Measurements from ENCODE around the gene FILIP1L.

The FILIP1L gene

DNA sequence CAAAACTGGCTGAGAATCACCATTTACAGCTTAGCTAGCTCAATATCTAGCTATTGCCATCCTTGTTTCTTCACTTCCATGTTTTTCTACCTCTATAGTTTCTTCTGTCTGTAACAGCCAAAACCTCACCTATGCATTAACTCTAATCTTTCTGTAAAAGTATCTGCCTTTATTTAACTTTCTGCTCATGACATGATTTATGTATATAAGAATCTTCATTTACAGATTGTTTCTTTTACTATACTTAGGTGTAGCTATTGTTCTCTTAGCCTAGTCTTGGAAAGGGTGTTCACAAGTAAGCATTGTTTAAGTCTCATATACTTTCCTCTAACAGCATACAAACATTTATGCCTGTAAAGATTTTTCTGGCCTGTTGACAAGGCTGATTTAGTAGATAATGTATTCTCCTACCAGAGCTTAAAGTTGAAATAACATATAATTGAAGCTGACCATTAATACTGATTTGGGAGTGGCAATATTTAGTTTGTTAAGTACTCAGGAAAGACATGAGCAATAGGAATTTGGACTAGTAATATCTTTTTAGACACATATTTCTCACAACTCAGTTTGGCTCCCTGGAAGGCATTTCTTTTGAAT is 9.4 kb downstream of the FILIP1L start:
- Histone ChIP-seq H3K4me1 (peaks cover 0 to 83% (median 41%) of the 10 kb centered on the region in 4 donors), H3K27ac (peak overlapping the region; percentile 61 to 64)
- no peak for DNase-seq

DNA sequence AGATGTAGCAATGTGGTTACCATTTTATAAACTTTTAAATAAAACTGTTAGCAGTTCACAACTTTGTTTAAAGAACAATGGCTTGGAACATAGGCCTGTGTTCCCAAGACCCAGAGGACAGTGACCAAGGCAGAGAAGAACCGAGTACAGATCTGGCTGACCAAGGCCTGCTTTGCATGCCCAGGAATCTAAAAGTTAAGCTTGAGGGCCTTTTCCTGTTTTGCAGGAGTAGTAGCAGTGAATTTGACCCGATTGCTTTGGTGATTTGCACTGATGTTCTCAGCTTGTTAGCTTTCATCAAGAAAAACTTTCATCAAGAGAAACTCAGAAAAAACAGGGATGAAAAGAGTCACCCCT is 9.9 kb downstream of the FILIP1L start:
- H3K4me1 ChIP-seq, result peaks cover 0 to 83% (median 42%) of the 10 kb centered on the region in 4 donors
- intact Hi-C loops (cut with DNase I; ENCODE audit: low total_unique reads), result loop anchor here (10.0 kb wide), 1 partner anchor 50 kb away; no protein-coding TSS in a partner anchor
- peak overlapping the region; percentile 61 to 64 for H3K27ac ChIP-seq

More for the DNA sequence above, 9.4 kb downstream of the FILIP1L start:
- Histone ChIP-seq H3K9me3 (no peaks in the 10 kb centered on the region), H3K36me3 (no peaks in the 10 kb centered on the region), H3K4me3 (no peak overlapping the region), H3K27me3 (no peaks in the 10 kb centered on the region)
- intact Hi-C loops (cut with DNase I; ENCODE audit: low total_unique reads), result loop anchor here (10.0 kb wide), 1 partner anchor 50 kb away; no protein-coding TSS in a partner anchor
- TF ChIP-seq, protein P1, sequence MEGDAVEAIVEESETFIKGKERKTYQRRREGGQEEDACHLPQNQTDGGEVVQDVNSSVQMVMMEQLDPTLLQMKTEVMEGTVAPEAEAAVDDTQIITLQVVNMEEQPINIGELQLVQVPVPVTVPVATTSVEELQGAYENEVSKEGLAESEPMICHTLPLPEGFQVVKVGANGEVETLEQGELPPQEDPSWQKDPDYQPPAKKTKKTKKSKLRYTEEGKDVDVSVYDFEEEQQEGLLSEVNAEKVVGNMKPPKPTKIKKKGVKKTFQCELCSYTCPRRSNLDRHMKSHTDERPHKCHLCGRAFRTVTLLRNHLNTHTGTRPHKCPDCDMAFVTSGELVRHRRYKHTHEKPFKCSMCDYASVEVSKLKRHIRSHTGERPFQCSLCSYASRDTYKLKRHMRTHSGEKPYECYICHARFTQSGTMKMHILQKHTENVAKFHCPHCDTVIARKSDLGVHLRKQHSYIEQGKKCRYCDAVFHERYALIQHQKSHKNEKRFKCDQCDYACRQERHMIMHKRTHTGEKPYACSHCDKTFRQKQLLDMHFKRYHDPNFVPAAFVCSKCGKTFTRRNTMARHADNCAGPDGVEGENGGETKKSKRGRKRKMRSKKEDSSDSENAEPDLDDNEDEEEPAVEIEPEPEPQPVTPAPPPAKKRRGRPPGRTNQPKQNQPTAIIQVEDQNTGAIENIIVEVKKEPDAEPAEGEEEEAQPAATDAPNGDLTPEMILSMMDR (IDR thresholded peaks at IDR 0.05), result no peak

DNA sequence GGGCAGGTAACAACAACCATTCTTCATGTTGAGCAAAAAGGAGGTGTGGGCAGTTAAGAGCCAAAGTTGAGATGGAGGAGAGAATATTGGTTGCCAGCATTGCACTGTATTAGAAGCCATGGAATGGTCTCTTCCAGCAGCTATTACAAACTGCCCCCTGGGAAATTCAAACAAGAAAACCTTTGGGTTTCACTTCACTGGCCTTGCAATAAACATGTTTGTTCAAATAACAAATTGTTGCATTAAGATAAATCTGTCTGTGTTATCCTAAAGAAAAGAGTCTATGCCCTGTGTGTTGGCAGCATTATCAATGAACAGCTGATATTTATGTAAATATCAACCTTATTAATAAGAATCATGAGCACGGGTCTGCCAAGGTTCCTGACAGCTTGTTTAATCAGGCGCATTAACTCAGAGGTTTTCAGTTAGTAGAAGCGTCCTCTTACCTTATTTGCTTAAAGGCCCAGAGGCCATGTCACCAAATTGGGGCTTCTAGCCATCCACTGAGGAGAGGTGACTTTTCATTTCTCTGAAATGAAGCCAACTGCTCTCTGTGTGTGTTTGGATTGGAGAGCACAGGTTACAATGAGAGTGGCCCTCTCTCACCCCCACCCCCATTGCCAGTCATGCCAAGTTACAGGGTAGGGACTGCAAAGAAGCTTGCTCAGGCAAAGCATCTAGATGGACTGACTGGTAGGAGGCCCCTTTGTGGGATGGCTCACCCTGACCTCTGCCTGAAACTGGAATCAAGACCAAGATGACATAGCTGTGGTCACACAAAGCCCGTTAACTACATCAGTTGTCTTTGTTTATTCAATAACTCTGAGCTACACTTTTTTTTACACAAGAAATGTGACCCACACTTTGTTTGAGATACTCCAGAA is 10.5 kb downstream of the FILIP1L start:
- peaks cover 0 to 83% (median 45%) of the 10 kb centered on the region in 4 donors for H3K4me1 ChIP-seq
- H3K9me3 ChIP-seq, result no peaks in the 10 kb centered on the region
- intact Hi-C loops (cut with DNase I; ENCODE audit: low total_unique reads), result loop anchor here (10.0 kb wide), 1 partner anchor 51 kb away; no protein-coding TSS in a partner anchor
- no peaks in the 10 kb centered on the region for H3K36me3 ChIP-seq
- no peaks in the 10 kb centered on the region for H3K27me3 ChIP-seq
- H3K27ac ChIP-seq, result peak overlapping the region; percentile 61 to 64
- no peak for DNase-seq
- TF ChIP-seq, protein P1 (IDR thresholded peaks at IDR 0.05), result no peak
- H3K4me3 ChIP-seq, result no peak overlapping the region

More for the DNA sequence above, 9.9 kb downstream of the FILIP1L start:
- H3K4me3 ChIP-seq, result no peak overlapping the region
- H3K27me3 ChIP-seq, result no peaks in the 10 kb centered on the region
- DNase-seq, result no peak
- TF ChIP-seq, protein P1 (IDR thresholded peaks at IDR 0.05), result no peak
- H3K9me3 ChIP-seq, result no peaks in the 10 kb centered on the region
- H3K36me3 ChIP-seq, result no peaks in the 10 kb centered on the region

DNA sequence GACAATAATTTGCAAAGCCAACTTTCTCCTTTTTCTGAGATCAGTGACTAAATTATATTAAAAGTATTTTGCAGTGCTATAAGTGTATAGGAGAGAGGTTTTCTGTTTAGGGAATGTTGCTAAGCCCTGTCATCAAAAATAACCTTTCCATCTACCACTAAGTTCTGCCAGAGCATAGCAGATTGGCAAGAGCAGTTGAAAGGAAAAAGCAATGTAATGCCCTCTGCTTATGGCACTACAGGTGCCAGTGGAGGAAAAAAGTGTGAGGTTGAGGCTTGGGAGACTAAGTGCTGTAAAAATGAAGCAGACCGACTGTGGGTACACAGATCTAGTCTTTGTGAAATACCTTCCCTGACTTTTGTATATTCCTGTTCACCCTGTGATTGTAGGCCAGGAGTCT is 11.5 kb downstream of the FILIP1L start:
- H3K4me3 ChIP-seq, result no peak overlapping the region
- TF ChIP-seq, protein P1 (IDR thresholded peaks at IDR 0.05), result no peak
- H3K36me3 ChIP-seq, result no peaks in the 10 kb centered on the region
- no peak for DNase-seq
- intact Hi-C loops (cut with DNase I; ENCODE audit: low total_unique reads), result loop anchor here (10.0 kb wide), 1 partner anchor 52 kb away; no protein-coding TSS in a partner anchor
- no peaks in the 10 kb centered on the region for H3K27me3 ChIP-seq
- peak overlapping the region; percentile 61 to 64 for H3K27ac ChIP-seq
- peaks cover 0 to 83% (median 51%) of the 10 kb centered on the region in 4 donors for H3K4me1 ChIP-seq
- H3K9me3 ChIP-seq, result no peaks in the 10 kb centered on the region

- no peak for DNase-seq
- Histone ChIP-seq H3K27ac (peak overlapping the region; percentile 53 to 62), H3K36me3 (no peaks in the 10 kb centered on the region), H3K4me3 (no peak overlapping the region), H3K27me3 (no peaks in the 10 kb centered on the region), H3K4me1 (peaks cover 0 to 75% (median 35%) of the 10 kb centered on the region in 4 donors), H3K9me3 (no peaks in the 10 kb centered on the region)
- intact Hi-C loops (cut with DNase I; ENCODE audit: low total_unique reads), result loop anchor here (10.0 kb wide), 1 partner anchor 54 kb away; no protein-coding TSS in a partner anchor
- TF ChIP-seq, protein P1 (IDR thresholded peaks at IDR 0.05), result no peak
Observed at GRCh38 chr3:100100425-100100824, 13.9 kb downstream of the FILIP1L start.
